Measurements from ENCODE around the gene PPID. TPM values are rescaled to one million over a fixed set of nuclear protein-coding genes. Genes with fewer than 3 reads are reported as not detected.

The PPID gene
- total RNA-seq, 1 experiment from 2014 or later: 53.5 TPM

DNA sequence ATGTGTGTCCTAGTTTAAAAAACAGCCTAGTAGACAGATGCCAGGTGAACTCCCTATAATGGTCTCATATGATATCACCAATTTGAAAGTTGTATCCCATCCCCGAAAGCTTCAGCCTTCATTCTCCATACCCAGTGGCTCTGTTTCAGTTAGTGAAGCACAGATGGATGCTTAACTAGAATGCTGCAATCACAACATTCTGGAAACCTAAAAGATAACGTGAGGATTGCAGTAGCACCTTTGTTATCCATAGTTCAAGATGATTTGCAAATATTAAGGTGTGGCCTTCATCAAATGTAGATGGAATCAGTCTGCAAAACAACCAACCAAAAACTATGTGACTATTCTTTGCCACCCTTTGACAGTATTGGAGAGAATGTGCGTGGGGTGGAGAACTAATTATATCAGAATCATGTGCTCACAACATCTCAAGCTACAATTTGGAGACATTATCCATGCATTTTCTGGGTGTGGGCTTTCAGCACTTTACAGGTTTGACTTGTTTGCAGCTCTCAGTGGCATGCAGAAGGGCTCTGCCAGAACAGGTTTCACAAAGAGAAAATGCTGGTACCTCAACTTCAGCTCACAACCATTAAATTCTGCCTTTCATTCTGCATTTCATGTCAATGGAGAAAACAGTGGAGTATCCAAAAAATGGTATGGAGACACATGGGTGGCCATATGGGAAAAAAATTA, 18.3 kb upstream of the PPID start:
- peaks cover 0 to 1% (median 0%) of the 10 kb centered on the region in 3 experiments; a peak in 1 of 7 replicates for H3K36me3 Mint-ChIP-seq (ENCODE audit: insufficient read depth in 1 of 3, low read depth in 3 of 3)
- no peak overlapping the region for H3K23ac ChIP-seq (ENCODE audit: insufficient read length, low read depth, low read length)
- no peaks in the 10 kb centered on the region for H3K4me1 ChIP-seq (ENCODE audit: insufficient read depth, low read length)
- no peak overlapping the region for H4K5ac ChIP-seq (ENCODE audit: insufficient read length, low read depth, low read length)
- H3K27ac ChIP-seq (ENCODE audit: insufficient read length, low read depth, low read length): no peak overlapping the region
- H3K9me3 Mint-ChIP-seq: peaks cover 7 to 9% of the 10 kb centered on the region in 2 experiments
- H3K9ac ChIP-seq (ENCODE audit: extremely low read depth, insufficient read length, low read length): no peak overlapping the region
- H3K4ac ChIP-seq (ENCODE audit: low read depth, low read length): no peak overlapping the region
- no peaks in the 10 kb centered on the region for H3K79me1 ChIP-seq (ENCODE audit: insufficient read depth, low read depth, low read length, poor library complexity, severe bottlenecking)
- no peak overlapping the region for H2AFZ ChIP-seq (ENCODE audit: low read length)
- H3K14ac ChIP-seq (ENCODE audit: insufficient read depth, low read length): no peak overlapping the region
- H2BK120ac ChIP-seq (ENCODE audit: low read depth, low read length, poor library complexity, severe bottlenecking): no peak overlapping the region
- WGBS (ENCODE audit: extremely low coverage, insufficient read length, low lambda C conversion rate): no CpG with 5 or more reads among the region's 3 CpGs
- H3T11ph ChIP-seq (ENCODE audit: low read length): no peak overlapping the region
- no peaks in the 10 kb centered on the region for H4K20me1 ChIP-seq (ENCODE audit: control insufficient read depth, insufficient read depth, insufficient read length)
- no peak overlapping the region for H2AK5ac ChIP-seq (ENCODE audit: insufficient read length, low read length)
- TF ChIP-seq, protein P1, sequence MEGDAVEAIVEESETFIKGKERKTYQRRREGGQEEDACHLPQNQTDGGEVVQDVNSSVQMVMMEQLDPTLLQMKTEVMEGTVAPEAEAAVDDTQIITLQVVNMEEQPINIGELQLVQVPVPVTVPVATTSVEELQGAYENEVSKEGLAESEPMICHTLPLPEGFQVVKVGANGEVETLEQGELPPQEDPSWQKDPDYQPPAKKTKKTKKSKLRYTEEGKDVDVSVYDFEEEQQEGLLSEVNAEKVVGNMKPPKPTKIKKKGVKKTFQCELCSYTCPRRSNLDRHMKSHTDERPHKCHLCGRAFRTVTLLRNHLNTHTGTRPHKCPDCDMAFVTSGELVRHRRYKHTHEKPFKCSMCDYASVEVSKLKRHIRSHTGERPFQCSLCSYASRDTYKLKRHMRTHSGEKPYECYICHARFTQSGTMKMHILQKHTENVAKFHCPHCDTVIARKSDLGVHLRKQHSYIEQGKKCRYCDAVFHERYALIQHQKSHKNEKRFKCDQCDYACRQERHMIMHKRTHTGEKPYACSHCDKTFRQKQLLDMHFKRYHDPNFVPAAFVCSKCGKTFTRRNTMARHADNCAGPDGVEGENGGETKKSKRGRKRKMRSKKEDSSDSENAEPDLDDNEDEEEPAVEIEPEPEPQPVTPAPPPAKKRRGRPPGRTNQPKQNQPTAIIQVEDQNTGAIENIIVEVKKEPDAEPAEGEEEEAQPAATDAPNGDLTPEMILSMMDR (conservative IDR thresholded peaks at IDR 0.05): no peak
- DNase-seq: no peak
- no peak overlapping the region for H4K8ac ChIP-seq (replicated peaks; ENCODE audit: insufficient read length, low read depth, low read length)
- no peaks in the 10 kb centered on the region for H3K79me2 ChIP-seq (ENCODE audit: insufficient read depth, low read length)
- H3K18ac ChIP-seq (ENCODE audit: insufficient read length, low read depth, low read length): no peak overlapping the region
- no peak overlapping the region for H2BK12ac ChIP-seq (ENCODE audit: insufficient read length, low read depth, low read length)
- no peak overlapping the region for H2BK5ac ChIP-seq (ENCODE audit: insufficient read length, low read length)
- H3K27me3 Mint-ChIP-seq (ENCODE audit: low read depth): no peaks in the 10 kb centered on the region
- no peak overlapping the region for H3K4me2 ChIP-seq (ENCODE audit: insufficient read depth, insufficient read length, low read length)
- H2BK20ac ChIP-seq (ENCODE audit: low read depth, low read length, poor library complexity, severe bottlenecking): no peak overlapping the region
- H3K27ac Mint-ChIP-seq: no peak overlapping the region
- H3K23me2 ChIP-seq (ENCODE audit: insufficient read length, low read depth, low read length, poor library complexity, severe bottlenecking): no peaks in the 10 kb centered on the region
- H3K56ac ChIP-seq (ENCODE audit: insufficient read length, low read depth, low read length): no peak overlapping the region
- no peak overlapping the region for H3K4me3 Mint-ChIP-seq
- H3K27me3 ChIP-seq (ENCODE audit: insufficient read depth, low read length): no peaks in the 10 kb centered on the region
- no peak overlapping the region for H2BK15ac ChIP-seq (ENCODE audit: low read depth, low read length)
- no peaks in the 10 kb centered on the region for H3K9me3 ChIP-seq (ENCODE audit: control insufficient read depth, low read depth, low read length)
- no peak overlapping the region for H4K91ac ChIP-seq (ENCODE audit: insufficient read length, low read depth, low read length)
- peaks cover 0 to 3% of the 10 kb centered on the region in 2 experiments; a peak in 2 of 4 replicates for H3K4me1 Mint-ChIP-seq
